Fibroblast of villous mesenchyme (primary cell): ENCODE data around the gene LIPG. TPM values are rescaled to one million over a fixed set of nuclear protein-coding genes. Genes with fewer than 3 reads are reported as not detected.

ENCODE experiments used
- DNase-seq: peaks from one replicate; pipeline ENCODE4 v3.0.0-alpha.2; 2010; ENCODE audit warnings: low read depth
- H3K4me3 ChIP-seq: 2 replicates; pipeline ENCODE4 v1.5.1; 2011; ENCODE audit warnings: low read depth, mild to moderate bottlenecking, low read length
- total RNA-seq: library from RNA; depleted of rRNA; stranded (reverse); fragments of >200 nt; gene quantifications from 2 replicates; pipeline ENCODE4 v1.2.3, GENCODE V29; 2012
- TF ChIP-seq, protein P1 (sequence below): IDR thresholded peaks from 2 replicates; pipeline ENCODE4 v1.5.1; 2012; ENCODE audit warnings: low read depth, mild to moderate bottlenecking, low read length; ENCODE audit not compliant: insufficient read depth

The LIPG gene
- total RNA-seq, 1 donor = 0.86 TPM

DNA sequence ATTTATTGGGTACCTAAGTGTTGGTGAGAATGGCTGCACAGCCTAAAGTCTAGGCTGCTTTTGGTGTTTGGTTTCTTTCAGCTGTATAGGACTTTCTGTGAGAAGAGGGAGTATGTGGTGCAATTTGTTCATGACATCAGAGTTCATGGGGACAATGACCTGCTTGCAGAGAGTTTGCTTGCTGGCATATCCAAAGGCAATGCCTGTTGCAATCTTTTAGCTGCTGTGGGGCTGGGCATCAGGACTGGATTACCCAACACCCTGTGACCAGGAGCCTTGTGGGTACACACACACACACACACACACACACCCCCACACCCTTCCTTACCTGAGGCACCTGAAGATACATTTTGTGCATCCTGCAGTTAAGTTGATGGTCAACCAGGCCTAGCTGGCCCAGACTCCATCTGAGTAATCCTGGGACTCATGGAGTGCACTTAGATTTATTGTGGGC is 68.4 kb downstream of the LIPG start:
- TF ChIP-seq, protein P1, sequence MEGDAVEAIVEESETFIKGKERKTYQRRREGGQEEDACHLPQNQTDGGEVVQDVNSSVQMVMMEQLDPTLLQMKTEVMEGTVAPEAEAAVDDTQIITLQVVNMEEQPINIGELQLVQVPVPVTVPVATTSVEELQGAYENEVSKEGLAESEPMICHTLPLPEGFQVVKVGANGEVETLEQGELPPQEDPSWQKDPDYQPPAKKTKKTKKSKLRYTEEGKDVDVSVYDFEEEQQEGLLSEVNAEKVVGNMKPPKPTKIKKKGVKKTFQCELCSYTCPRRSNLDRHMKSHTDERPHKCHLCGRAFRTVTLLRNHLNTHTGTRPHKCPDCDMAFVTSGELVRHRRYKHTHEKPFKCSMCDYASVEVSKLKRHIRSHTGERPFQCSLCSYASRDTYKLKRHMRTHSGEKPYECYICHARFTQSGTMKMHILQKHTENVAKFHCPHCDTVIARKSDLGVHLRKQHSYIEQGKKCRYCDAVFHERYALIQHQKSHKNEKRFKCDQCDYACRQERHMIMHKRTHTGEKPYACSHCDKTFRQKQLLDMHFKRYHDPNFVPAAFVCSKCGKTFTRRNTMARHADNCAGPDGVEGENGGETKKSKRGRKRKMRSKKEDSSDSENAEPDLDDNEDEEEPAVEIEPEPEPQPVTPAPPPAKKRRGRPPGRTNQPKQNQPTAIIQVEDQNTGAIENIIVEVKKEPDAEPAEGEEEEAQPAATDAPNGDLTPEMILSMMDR = no peak
- DNase-seq = peak; percentile 5
- no peak overlapping the region for H3K4me3 ChIP-seq

DNA sequence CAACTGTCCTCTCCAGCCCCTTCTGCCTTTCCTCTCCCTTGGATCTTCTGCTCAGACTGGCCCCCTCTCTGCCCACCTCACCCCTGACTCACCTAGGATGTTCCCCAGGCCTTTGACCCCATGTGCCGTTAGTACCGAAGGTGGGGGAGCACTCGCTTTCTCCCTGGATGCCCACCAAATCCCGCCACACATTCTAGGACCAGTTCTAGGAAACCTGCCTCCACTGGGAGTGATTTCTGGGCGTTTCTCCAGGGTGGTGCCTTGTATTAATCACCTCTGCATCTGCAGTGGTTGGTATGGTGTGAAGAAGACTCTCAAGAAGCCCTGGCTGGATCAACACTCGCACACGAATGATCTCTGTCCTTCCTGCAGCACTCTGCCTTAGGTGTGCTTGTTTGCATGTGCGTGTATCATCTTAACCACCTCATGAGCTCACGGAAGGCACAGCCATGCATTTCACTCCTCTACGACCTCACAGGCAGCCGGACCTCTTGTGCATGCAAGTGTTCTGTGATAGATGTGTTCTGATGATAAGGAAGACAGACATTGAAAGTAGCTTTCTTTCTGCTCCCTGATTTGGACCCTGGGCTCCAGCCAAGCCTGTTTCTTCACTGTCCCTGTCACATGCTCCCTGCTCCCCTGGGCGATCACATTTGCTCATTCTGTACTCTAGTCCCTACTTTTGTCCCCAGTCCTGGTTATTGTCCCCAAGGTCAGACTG is 69.4 kb downstream of the LIPG start:
- DNase-seq = no peak
- TF ChIP-seq, protein P1 = no peak
- H3K4me3 ChIP-seq = no peak overlapping the region

DNA sequence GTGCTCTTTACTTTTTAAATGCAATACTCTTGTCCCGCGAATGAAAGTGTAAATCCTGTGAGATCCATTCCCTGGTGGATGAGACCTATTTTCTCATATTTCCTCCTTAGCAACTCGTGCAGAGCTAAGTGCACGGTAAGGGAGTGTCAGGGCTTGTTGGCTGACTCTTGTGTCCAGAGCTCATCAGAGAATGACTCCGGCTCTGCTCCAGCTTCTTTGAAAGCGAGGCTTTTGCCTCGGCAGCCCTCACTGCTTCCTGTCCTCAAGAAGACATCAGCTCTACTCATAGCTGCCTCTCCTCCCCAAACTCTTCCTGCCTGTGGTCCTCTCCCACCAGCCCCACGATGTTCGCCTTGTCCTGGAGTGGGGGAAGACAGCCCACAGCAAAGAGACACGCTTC is 70.7 kb downstream of the LIPG start:
- no peak overlapping the region for H3K4me3 ChIP-seq
- TF ChIP-seq, protein P1 = no peak
- DNase-seq = no peak

DNA sequence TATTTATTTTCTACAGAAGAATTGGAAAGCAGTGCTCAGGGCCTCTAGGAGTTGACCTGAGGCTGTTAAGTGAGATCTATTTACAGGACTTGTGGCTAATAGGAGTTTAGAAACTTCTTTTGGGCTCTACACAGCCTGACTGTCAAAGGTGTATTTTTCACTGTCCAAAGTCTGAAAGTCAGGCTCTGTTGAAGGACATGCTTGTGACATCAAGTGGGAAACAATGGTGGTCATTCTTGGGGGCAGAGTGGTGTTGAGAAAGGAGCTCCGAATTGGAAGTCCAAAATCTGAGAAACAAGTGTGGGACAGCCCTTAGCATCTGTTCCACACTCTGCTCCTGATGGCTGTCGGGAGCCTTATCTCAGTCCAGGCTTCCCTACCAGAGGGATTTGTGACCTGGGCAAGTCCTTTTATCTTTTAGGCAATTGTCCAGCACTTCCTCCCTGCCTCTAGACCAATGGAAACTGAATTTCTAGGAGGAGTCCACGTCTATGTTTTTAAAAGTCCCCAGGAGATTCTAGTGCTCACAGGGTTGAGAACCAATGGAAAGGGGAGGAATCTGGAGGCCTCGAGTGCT is 76.4 kb downstream of the LIPG start:
- no peak for DNase-seq
- TF ChIP-seq, protein P1 = no peak
- no peak overlapping the region for H3K4me3 ChIP-seq

DNA sequence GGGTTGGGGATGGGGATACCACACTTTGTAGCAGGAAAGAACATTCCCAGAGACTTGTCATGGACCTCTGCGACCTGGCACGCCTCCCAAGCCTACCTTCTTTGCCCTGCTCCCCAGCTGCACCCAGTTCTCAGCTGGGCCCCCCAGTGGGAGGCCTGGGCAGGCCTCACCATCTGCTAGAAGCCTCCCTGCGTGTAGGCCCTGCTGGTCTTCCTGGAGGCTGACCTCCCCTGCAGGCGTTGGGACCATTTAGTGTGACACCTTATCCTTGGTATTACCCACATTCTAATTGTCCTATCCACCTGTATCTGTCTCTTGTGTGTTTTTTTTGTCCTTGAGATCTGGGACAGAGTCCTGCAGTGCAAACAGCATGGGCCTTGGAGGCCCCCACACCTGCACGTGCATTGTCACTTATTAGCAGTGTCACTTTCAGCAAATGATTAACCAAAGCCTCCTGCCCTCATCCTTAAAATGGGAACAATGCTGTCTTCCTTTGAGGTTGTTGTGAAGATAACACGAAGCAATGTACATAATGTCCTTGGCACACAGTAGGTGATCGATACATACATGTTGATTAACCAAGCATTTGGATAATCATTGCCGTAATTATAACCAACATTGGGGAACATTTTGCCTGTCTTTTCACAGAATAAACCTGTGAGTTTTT is 77.2 kb downstream of the LIPG start:
- DNase-seq = no peak
- TF ChIP-seq, protein P1 = no peak
- H3K4me3 ChIP-seq = no peak overlapping the region

DNA sequence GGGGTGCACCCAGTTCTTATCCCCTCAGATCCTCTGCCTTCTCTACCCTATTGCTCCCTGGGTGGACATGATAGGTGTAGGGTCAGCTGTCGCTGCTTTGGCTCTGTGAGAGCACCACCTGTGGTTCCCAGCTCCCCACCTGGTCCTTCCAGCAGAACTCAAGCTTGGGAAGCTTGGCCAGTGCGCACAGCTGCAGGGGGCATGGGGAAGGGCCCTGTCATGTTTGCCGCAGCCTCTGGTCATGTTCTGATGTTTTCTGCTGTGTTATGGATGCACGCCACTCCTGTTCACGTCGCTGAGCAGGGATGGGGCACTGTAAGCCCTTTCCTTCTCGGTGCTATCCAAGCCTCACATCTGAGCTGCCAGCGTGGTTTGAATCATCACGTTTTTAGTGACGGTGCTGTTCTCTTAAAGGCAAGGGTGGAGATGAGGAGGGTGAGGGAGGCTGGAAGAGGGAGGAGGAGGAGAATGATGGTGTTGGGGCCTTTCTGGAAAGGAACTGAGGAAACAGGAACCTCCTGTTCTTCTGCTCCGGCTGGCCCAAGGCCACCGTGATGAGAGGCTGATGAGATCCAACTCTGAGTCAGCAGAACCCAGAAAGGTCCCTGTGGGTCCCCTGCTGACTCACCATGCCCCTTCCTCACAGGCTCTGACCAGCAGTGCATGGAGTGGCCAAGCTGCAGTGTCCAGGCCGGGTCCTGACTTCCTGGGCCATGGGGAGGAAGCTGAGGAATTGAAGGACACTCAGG is 78.0 kb downstream of the LIPG start:
- H3K4me3 ChIP-seq = no peak overlapping the region
- TF ChIP-seq, protein P1 = no peak
- no peak for DNase-seq
